Panc1 (cell line): ENCODE data around the gene SORCS1. TPM values are rescaled to one million over a fixed set of nuclear protein-coding genes. Genes with fewer than 3 reads are reported as not detected.

Experiments used
- ATAC-seq: fragments of 200-7000 bp; cut with Tn5 transposase; 2 replicates; pipeline ENCODE4 v1.9.1; 2020; ENCODE audit warnings: mild to moderate bottlenecking, moderate library complexity
- BruUV-seq: library from RNA; stranded (reverse); fragments of 400-500 nt; replicated peaks from 2 replicates; lab custom pipeline; 2021; lab: Mats Ljungman, UMichigan
- CTCF ChIA-PET: fragments of 300-600 bp; sonication (Branson Sonifier 250); formaldehyde crosslinking; loops from one replicate; lab custom pipeline; 2022; ENCODE audit warnings: antibody characterized with exemption; lab: Charles Lee
- POLR2A ChIA-PET: fragments of 300-600 bp; sonication (Branson Sonifier 250); formaldehyde crosslinking; loops from one replicate; lab custom pipeline; 2022; ENCODE audit warnings: antibody characterized with exemption; lab: Charles Lee
- DNase-seq: peaks from one replicate; pipeline ENCODE4 v3.0.0-alpha.2; 2010; ENCODE audit warnings: low read depth, low spot score
- H3K27ac ChIP-seq: 2 replicates; pipeline ENCODE4 v1.5.1; 2011; ENCODE audit warnings: mild to moderate bottlenecking, low read length, inconsistent platforms
- H3K27me3 ChIP-seq: fragments of 200-500 bp; sonication (Bioruptor generic); 2 replicates; pipeline ENCODE4 v1.6.0; 2014; ENCODE audit warnings: low read length, inconsistent platforms; ENCODE audit not compliant: control insufficient read depth, insufficient read depth
- H3K36me3 ChIP-seq: fragments of 200-500 bp; sonication (Bioruptor generic); 2 replicates; pipeline ENCODE4 v1.5.1; 2014; ENCODE audit warnings: inconsistent platforms, mild to moderate bottlenecking, low read length, moderate library complexity; ENCODE audit not compliant: control insufficient read depth, insufficient read depth
- H3K4me1 ChIP-seq: 2 replicates; pipeline ENCODE4 v1.5.1; 2011; ENCODE audit warnings: inconsistent platforms, mild to moderate bottlenecking, low read length, moderate library complexity; ENCODE audit not compliant: control insufficient read depth, insufficient read depth
- H3K4me3 ChIP-seq, 2 experiments: 2 replicates each; pipeline ENCODE4 v1.5.1; 2011 to 2012; ENCODE audit warnings: low read depth in 2 of 2, low read length in 2 of 2, mild to moderate bottlenecking in 2 of 2, inconsistent platforms in 1 of 2, moderate library complexity in 1 of 2
- H3K9me3 ChIP-seq: fragments of 200-500 bp; sonication (Bioruptor generic); 2 replicates; pipeline ENCODE4 v1.5.1; 2014; ENCODE audit warnings: low read depth, mild to moderate bottlenecking, inconsistent platforms, low read length, moderate library complexity; ENCODE audit not compliant: control insufficient read depth, insufficient read depth
- POLR2AphosphoS5 ChIP-seq: IDR thresholded peaks from 2 replicates; pipeline ENCODE4 v1.6.1; 2012; ENCODE audit warnings: mild to moderate bottlenecking, low read depth, low read length, moderate library complexity
- SIN3A ChIP-seq: IDR thresholded peaks from 2 replicates; pipeline ENCODE4 v1.6.1; 2012; ENCODE audit warnings: low read depth, mild to moderate bottlenecking, low read length, moderate library complexity, borderline replicate concordance; ENCODE audit not compliant: insufficient read depth
- TCF7L2 ChIP-seq: IDR thresholded peaks from 2 replicates; pipeline ENCODE4 v1.6.1; 2011; ENCODE audit warnings: mild to moderate bottlenecking, low read depth, low read length, inconsistent platforms
- in situ Hi-C: cut with HindIII; loops from 2 replicates; pipeline ENCODE4 v1.10.0; 2016; ENCODE audit warnings: low sequenced_read_pairs, low pct_unique_long_range_greater_than_20kb
- intact Hi-C: fragments of 100-400 bp; cut with micrococcal nuclease; formaldehyde crosslinking; loops from one replicate; pipeline ENCODE4 v1.10.0; 2022; ENCODE audit not compliant: unreplicated experiment
- total RNA-seq: library from RNA; stranded (reverse); gene quantifications from one replicate; pipeline ENCODE4 v1.2.1, GENCODE V29; 2021; ENCODE audit not compliant: unreplicated experiment
- TF ChIP-seq, protein P1 (sequence below), 2 experiments: IDR thresholded peaks; 2 replicates each; pipeline ENCODE4 v1.6.1; 2011 to 2012; ENCODE audit warnings: low read depth in 2 of 2, control low read depth in 1 of 2, low read length in 1 of 2, mild to moderate bottlenecking in 1 of 2, moderate library complexity in 1 of 2; ENCODE audit not compliant: insufficient read depth in 1 of 2
- TF ChIP-seq, protein P2 (sequence below): fragments of 450-650 bp; IDR thresholded peaks from 2 replicates; pipeline ENCODE4 v1.5.1; 2017; ENCODE audit warnings: mild to moderate bottlenecking

SORCS1 gene
- total RNA-seq, 1 experiment from 2014 or later = not detected

DNA sequence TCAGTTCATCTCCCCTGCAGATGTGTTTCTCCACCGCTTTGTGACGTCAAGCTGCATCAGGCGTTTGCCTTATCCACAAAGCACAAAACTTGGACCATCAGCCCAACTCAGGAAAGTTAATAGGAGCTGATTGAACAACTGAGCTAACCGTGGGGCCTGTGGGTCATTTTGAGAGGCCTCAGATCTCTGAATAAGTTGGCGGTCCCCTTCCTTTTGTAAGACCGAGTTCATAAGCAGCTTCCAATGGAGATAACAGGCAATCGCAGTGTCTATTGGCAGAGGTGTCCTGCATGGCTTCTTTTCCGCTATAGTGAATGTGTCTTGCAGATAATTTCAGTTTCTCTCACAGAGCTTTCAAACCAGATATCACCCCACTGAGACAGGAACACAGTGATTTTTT is 154.0 kb downstream of the SORCS1 start:
- TF ChIP-seq SIN3A = no peak
- TF ChIP-seq, protein P1, sequence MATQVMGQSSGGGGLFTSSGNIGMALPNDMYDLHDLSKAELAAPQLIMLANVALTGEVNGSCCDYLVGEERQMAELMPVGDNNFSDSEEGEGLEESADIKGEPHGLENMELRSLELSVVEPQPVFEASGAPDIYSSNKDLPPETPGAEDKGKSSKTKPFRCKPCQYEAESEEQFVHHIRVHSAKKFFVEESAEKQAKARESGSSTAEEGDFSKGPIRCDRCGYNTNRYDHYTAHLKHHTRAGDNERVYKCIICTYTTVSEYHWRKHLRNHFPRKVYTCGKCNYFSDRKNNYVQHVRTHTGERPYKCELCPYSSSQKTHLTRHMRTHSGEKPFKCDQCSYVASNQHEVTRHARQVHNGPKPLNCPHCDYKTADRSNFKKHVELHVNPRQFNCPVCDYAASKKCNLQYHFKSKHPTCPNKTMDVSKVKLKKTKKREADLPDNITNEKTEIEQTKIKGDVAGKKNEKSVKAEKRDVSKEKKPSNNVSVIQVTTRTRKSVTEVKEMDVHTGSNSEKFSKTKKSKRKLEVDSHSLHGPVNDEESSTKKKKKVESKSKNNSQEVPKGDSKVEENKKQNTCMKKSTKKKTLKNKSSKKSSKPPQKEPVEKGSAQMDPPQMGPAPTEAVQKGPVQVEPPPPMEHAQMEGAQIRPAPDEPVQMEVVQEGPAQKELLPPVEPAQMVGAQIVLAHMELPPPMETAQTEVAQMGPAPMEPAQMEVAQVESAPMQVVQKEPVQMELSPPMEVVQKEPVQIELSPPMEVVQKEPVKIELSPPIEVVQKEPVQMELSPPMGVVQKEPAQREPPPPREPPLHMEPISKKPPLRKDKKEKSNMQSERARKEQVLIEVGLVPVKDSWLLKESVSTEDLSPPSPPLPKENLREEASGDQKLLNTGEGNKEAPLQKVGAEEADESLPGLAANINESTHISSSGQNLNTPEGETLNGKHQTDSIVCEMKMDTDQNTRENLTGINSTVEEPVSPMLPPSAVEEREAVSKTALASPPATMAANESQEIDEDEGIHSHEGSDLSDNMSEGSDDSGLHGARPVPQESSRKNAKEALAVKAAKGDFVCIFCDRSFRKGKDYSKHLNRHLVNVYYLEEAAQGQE (IDR thresholded peaks at IDR 0.05; ENCODE audit: insufficient read depth in 1 of 2, low read depth in 2 of 2, low read length in 1 of 2) = no peak
- no peak for TF ChIP-seq TCF7L2
- TF ChIP-seq, protein P2, sequence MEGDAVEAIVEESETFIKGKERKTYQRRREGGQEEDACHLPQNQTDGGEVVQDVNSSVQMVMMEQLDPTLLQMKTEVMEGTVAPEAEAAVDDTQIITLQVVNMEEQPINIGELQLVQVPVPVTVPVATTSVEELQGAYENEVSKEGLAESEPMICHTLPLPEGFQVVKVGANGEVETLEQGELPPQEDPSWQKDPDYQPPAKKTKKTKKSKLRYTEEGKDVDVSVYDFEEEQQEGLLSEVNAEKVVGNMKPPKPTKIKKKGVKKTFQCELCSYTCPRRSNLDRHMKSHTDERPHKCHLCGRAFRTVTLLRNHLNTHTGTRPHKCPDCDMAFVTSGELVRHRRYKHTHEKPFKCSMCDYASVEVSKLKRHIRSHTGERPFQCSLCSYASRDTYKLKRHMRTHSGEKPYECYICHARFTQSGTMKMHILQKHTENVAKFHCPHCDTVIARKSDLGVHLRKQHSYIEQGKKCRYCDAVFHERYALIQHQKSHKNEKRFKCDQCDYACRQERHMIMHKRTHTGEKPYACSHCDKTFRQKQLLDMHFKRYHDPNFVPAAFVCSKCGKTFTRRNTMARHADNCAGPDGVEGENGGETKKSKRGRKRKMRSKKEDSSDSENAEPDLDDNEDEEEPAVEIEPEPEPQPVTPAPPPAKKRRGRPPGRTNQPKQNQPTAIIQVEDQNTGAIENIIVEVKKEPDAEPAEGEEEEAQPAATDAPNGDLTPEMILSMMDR = no peak
- no peak for TF ChIP-seq POLR2AphosphoS5
- no peaks in the 10 kb centered on the region for H3K36me3 ChIP-seq
- CTCF ChIA-PET = no interaction called here
- no peaks in the 10 kb centered on the region for H3K27me3 ChIP-seq
- no peaks in the 10 kb centered on the region for H3K4me1 ChIP-seq
- H3K9me3 ChIP-seq = no peaks in the 10 kb centered on the region
- no peak for ATAC-seq
- H3K27ac ChIP-seq = no peak overlapping the region
- no peak overlapping the region for H3K4me3 ChIP-seq
- BruUV-seq = no TSS peak
- intact Hi-C loops (no loop called here), in situ Hi-C loops (no loop called here)
- DNase-seq = no peak
- POLR2A ChIA-PET = no interaction called here

DNA sequence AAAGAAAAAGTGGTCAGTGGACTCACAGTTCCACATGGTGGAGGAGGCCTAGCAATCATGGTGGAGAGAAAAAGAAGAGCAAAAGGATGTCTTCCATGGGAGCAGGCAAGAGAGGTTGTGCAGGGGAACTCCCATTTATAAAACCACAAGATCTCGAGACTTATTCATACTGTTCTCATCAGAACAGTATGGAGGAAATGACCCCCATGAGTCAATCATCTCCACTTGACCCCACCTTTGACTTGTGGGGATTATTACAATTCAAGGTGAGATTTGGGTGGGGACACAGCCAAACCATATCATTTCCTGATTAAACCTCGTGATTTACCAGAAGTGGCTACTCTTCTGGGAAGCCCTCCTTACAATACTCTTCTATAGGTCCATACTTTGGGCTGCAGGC is 160.1 kb downstream of the SORCS1 start:
- DNase-seq (no peak), ATAC-seq (no peak)
- POLR2A ChIA-PET = no interaction called here
- in situ Hi-C loops = no loop called here
- BruUV-seq = no TSS peak
- H3K36me3 ChIP-seq = no peaks in the 10 kb centered on the region
- CTCF ChIA-PET = no interaction called here
- H3K9me3 ChIP-seq = no peaks in the 10 kb centered on the region
- TF ChIP-seq TCF7L2 = no peak
- no peak for TF ChIP-seq POLR2AphosphoS5
- no peak for TF ChIP-seq SIN3A
- TF ChIP-seq, protein P1 (IDR thresholded peaks at IDR 0.05; ENCODE audit: insufficient read depth in 1 of 2, low read depth in 2 of 2, low read length in 1 of 2) = no peak
- TF ChIP-seq, protein P2 = no peak
- H3K27me3 ChIP-seq = no peaks in the 10 kb centered on the region
- H3K27ac ChIP-seq = no peak overlapping the region
- H3K4me3 ChIP-seq = no peak overlapping the region
- intact Hi-C loops = no loop called here
- H3K4me1 ChIP-seq = no peaks in the 10 kb centered on the region
